NCI-H1048 (cell line): ENCODE data around the gene EFNA5.

ENCODE experiments used
- DNase-seq: peaks from one replicate; lab custom pipeline; 2025; lab: John Stamatoyannopoulos, UW

The EFNA5 gene

GRCh38 chr5:107603349-107603748, 67.4 kb downstream of the EFNA5 start:
- DNase-seq: no peak

GRCh38 chr5:107602896-107603295, 67.8 kb downstream of the EFNA5 start:
- no peak for DNase-seq

- no peak for DNase-seq
Observed at GRCh38 chr5:107601076-107601475, 69.7 kb downstream of the EFNA5 start.

GRCh38 chr5:107598958-107599357, 71.8 kb downstream of the EFNA5 start:
- DNase-seq: no peak

GRCh38 chr5:107597803-107598202, 72.9 kb downstream of the EFNA5 start:
- no peak for DNase-seq

- no peak for DNase-seq
Observed at GRCh38 chr5:107597247-107597646, 73.5 kb downstream of the EFNA5 start.

- DNase-seq: no peak
Observed at GRCh38 chr5:107594253-107595045, 76.3 kb downstream of the EFNA5 start.

GRCh38 chr5:107593009-107593408, 77.7 kb downstream of the EFNA5 start:
- no peak for DNase-seq

- no peak for DNase-seq
Observed at GRCh38 chr5:107592515-107592914, 78.2 kb downstream of the EFNA5 start.

GRCh38 chr5:107590686-107591085, 80.1 kb downstream of the EFNA5 start:
- DNase-seq: no peak

GRCh38 chr5:107589520-107590193, 81.1 kb downstream of the EFNA5 start:
- no peak for DNase-seq

- no peak for DNase-seq
Observed at GRCh38 chr5:107582625-107583024, 88.1 kb downstream of the EFNA5 start.

GRCh38 chr5:107580889-107581820, 89.6 kb downstream of the EFNA5 start:
- no peak for DNase-seq

- DNase-seq: no peak
Observed at GRCh38 chr5:107578051-107578635, 92.6 kb downstream of the EFNA5 start.

GRCh38 chr5:107577394-107577950, 93.3 kb downstream of the EFNA5 start:
- DNase-seq: no peak

GRCh38 chr5:107576736-107577393, 93.9 kb downstream of the EFNA5 start:
- no peak for DNase-seq

GRCh38 chr5:107576155-107576554, 94.6 kb downstream of the EFNA5 start:
- DNase-seq: no peak

GRCh38 chr5:107574287-107574686, 96.5 kb downstream of the EFNA5 start:
- no peak for DNase-seq

- no peak for DNase-seq
Observed at GRCh38 chr5:107572715-107573368, 97.9 kb downstream of the EFNA5 start.
